HG03175 (cell line): Measurements from ENCODE around the gene SIGLEC5.
"Not testable (repeated sequence)": the region's sequence is repeated elsewhere in the genome, so short reads cannot be mapped to it uniquely, and the experiment has no call there.

Experiments
- ATAC-seq: cut with Tn5 transposase; IDR thresholded peaks from one replicate; pipeline ENCODE4 v1.9.1; 2021; ENCODE audit warnings: mild to moderate bottlenecking, moderate library complexity; ENCODE audit not compliant: unreplicated experiment

Gene SIGLEC5, protein sequence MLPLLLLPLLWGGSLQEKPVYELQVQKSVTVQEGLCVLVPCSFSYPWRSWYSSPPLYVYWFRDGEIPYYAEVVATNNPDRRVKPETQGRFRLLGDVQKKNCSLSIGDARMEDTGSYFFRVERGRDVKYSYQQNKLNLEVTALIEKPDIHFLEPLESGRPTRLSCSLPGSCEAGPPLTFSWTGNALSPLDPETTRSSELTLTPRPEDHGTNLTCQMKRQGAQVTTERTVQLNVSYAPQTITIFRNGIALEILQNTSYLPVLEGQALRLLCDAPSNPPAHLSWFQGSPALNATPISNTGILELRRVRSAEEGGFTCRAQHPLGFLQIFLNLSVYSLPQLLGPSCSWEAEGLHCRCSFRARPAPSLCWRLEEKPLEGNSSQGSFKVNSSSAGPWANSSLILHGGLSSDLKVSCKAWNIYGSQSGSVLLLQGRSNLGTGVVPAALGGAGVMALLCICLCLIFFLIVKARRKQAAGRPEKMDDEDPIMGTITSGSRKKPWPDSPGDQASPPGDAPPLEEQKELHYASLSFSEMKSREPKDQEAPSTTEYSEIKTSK

DNA sequence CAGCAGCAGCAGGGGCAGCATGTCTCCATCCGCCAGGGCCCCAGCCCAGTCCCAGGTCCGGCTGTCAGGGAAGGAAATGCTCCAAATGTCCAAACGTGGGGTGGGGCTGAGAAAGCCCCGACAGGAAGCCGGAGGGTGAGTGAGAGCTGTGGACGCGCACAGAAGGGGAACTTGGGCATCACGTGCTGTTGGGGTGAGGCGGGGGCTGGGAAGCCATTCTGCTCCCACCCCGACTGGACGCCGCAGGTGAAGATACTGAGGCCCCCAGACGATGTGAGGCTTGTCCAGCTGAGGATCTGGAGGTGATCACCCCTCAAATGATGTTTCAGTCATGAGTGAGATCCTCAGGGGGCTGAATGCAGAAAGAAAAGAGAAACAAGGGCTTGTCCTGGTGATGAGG, at the start of gene SIGLEC5:
TSS of gene SIGLEC5 (minus strand) at position 87 of the 400 bp plus-strand sequence. CDS start at position 21, 66 bp downstream.
- not testable (repeated sequence) for ATAC-seq

- no peak for ATAC-seq
Measured at GRCh38 chr19:51676566-51677083, 46.4 kb upstream of the SIGLEC5 start.

- not testable (repeated sequence) for ATAC-seq
Measured at GRCh38 chr19:51675911-51676565, 45.8 kb upstream of the SIGLEC5 start.

DNA sequence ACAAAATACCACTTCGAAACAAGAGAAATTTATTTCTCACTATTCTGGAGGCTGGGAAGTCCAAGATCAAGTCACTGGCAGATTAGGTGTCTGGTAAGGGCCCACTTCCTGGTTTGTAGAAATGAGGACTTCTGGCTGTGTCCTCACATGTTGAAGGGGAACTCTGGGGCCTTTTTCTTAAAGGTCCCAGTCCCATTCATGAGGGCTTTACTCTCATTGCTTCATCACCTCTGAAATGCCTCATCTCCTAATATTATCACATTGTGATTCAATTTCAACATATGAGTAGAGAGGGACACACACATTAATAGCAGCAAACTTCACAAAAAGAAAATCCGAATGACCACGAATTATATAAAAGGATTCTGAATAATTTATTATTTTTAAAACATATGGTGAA, 38.0 kb upstream of the SIGLEC5 start:
- ATAC-seq = no peak

- ATAC-seq = no peak
Measured at GRCh38 chr19:51664997-51665396, 34.8 kb upstream of the SIGLEC5 start.

GRCh38 chr19:51664131-51664530, 33.9 kb upstream of the SIGLEC5 start:
- ATAC-seq = no peak

- ATAC-seq = no peak
Measured at GRCh38 chr19:51663650-51664049, 33.4 kb upstream of the SIGLEC5 start.

GRCh38 chr19:51660975-51661600, 30.9 kb upstream of the SIGLEC5 start:
- no peak for ATAC-seq

GRCh38 chr19:51654783-51655182, 24.6 kb upstream of the SIGLEC5 start:
- ATAC-seq = no peak

GRCh38 chr19:51653162-51653561, 23.0 kb upstream of the SIGLEC5 start:
- ATAC-seq = no peak

GRCh38 chr19:51652266-51652665, 22.1 kb upstream of the SIGLEC5 start:
- ATAC-seq = no peak

DNA sequence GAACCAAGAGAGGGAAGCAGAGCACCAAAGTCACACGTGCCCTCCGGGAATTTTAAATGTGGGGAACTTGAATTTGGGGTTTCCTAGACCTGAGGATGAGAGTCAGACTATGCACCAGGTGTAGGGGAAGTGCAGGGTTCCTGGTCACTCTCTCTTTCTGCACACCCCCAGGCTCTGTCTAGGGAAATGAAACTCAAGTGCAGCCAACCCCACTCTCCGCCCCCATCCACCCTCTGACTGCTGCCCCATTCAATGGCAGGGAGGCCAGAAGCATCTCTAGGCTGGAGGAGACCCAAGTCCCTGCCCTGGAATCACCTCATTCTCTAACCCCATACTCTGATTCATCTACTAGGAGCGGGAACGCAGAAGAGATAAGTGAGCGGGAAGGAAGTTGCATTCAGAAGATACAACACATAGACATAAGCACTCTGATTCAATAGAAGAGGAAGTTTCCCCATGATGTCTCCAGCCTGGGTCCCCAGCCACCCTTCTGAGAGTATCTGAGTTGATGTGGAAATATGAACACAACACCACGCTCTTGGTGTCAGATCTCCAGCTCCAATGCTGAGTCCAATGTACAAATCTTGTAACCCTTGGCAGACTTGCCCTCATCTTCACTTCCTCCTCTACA, 21.1 kb upstream of the SIGLEC5 start:
- no peak for ATAC-seq

DNA sequence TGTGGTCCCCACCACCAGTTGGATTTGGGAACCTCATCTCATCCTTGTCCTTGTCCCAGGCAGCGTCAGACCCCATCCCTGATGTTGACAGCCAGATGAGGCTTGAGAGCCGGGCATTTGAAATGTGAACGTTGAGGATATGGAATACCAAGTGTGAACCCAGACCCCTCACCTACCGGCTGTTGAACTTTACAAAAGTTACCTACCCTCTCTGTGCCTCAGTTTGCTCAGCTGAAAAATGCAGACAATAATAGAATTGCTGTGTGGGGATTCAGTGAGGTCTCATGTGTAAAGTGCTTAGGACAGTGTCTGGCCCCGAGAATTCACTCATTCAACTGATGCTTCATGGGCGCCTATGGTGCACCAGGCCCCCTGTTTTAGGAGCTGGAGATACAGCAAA, 17.1 kb upstream of the SIGLEC5 start:
- ATAC-seq = no peak

DNA sequence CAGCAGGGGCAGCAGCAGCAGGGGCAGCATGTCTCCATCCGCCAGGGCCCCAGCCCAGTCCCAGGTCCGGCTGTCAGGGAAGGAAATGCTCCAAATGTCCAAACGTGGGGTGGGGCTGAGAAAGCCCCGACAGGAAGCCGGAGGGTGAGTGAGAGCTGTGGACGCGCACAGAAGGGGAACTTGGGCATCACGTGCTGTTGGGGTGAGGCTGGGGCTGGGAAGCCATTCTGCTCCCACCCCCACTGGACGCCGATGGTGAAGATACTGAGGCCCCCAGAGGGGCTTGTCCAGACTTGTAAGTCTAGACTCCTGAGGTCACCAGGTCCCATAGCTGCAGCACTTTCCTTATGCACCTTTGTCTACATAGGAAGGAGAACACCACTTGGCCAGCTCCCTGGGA, 16.5 kb upstream of the SIGLEC5 start, which contains the start of gene SIGLEC14:
TSS of gene SIGLEC14 (minus strand) at position 96 of the 400 bp plus-strand sequence. CDS start at position 30, 66 bp downstream.
- peak; percentile 51 for ATAC-seq

- ATAC-seq = no peak
Measured at GRCh38 chr19:51644636-51645271, 14.6 kb upstream of the SIGLEC5 start.

GRCh38 chr19:51641648-51642047, 11.4 kb upstream of the SIGLEC5 start:
- no peak for ATAC-seq

GRCh38 chr19:51640386-51640785, 10.2 kb upstream of the SIGLEC5 start:
- ATAC-seq = no peak

- ATAC-seq = no peak
Measured at GRCh38 chr19:51639916-51640315, 9.7 kb upstream of the SIGLEC5 start.

DNA sequence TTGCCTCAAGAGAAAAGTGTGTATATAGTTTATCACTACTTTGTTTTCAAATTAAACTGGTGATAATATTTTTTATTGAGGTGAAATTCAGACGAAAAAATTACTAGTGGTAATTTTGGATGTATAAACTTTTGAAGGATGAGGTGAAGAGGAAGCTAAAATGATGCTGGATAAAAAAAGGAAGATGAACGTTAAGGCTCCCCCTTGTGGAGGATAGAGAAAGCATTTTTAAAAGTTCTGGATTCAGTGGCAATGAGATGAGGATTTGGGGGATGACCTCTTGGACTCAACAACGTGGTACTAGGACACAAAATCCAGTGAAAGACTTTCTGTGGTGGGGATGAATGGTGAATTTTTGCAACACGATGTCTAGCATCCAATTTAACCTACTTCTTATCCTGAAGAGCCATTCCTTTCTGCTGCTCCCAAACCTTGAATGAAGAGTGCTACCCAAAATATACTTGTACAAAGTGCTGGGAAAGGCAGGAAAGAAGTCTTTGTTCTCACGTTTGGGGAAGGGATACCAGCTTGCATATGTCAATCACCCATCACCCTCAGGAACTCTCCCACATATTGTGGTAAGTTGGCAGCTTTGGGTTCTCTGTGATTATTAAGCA, 7.3 kb upstream of the SIGLEC5 start:
- no peak for ATAC-seq

DNA sequence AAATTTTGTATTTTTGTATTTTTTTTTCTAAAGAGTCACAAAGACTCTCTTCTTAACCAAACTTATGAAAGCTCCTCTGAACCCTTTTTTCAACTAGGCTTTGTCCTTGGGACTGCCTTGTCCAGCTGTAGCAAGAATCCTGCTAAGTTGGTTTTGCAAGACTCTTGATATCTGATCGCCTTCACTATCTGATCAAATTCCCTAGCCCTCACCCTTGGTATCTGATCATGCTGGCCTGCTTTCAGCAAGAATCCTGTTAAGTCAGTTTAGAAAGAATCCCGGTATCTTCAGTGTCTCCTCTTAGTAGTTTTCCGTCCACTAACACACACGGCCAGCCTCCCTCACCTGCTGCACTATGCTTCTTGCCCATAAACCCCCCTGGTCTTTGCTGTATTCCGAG, 1.9 kb upstream of the SIGLEC5 start:
- ATAC-seq = no peak
